ENCODE results near the gene CUX1. TPM values are rescaled to one million over a fixed set of nuclear protein-coding genes. Genes with fewer than 3 reads are reported as not detected.
"Not testable (repeated sequence)": the region's sequence is repeated elsewhere in the genome, so short reads cannot be mapped to it uniquely, and the experiment has no call there.

Gene CUX1
- total RNA-seq, 4 donors from 2014 or later, result 64.1 to 142 (median 111) TPM

DNA sequence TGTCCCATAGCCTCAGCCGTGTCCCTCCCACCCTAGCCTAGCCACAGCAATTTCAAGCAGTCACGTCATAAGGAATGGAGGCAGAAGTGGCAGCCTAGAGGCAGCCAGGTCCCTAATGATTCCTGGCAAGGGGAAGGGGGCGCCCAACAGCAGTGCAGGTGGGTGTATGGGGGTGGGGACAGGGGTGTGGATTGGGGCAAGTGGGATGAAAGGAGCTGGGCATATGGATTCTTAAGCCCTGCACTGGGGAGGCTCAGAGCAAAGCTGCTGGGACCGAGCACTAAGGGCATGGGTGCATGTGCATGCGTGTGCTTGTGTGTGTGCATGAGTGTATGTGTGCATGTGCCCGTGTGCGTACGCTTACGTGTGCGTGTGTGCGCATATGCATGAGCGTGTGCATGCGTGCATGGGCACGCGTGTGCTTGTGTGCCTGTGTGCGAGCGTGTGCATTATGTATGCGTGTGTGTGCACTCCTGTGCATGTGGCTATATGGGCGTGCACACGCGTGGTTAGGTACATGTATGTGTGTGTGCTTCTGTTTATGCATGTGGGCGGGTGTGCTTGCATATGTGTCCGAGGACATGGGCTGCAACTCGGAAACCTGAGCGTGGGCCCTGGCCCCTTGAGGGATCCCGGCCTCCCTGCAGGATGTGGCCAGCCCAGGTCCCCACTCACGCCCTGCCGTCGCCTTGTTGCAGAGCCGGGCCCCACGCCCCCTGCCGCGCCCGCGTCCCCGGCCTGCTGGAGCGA, 503.4 kb downstream of the CUX1 start:
- peaks cover 0 to 3% (median 0%) of the 10 kb centered on the region in 3 donors for H3K36me3 ChIP-seq
- TF ChIP-seq, protein P1, sequence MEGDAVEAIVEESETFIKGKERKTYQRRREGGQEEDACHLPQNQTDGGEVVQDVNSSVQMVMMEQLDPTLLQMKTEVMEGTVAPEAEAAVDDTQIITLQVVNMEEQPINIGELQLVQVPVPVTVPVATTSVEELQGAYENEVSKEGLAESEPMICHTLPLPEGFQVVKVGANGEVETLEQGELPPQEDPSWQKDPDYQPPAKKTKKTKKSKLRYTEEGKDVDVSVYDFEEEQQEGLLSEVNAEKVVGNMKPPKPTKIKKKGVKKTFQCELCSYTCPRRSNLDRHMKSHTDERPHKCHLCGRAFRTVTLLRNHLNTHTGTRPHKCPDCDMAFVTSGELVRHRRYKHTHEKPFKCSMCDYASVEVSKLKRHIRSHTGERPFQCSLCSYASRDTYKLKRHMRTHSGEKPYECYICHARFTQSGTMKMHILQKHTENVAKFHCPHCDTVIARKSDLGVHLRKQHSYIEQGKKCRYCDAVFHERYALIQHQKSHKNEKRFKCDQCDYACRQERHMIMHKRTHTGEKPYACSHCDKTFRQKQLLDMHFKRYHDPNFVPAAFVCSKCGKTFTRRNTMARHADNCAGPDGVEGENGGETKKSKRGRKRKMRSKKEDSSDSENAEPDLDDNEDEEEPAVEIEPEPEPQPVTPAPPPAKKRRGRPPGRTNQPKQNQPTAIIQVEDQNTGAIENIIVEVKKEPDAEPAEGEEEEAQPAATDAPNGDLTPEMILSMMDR (IDR thresholded peaks at IDR 0.05), result no peak
- no peak for TF ChIP-seq POLR2A (IDR thresholded peaks at IDR 0.05)
- peak overlapping the region in 1 of 4 donors; percentile 29 for H3K4me3 ChIP-seq
- DNase-seq, result no peak
- peaks cover 0 to 5% (median 0%) of the 10 kb centered on the region in 4 donors for H3K4me1 ChIP-seq
- H3K27ac ChIP-seq, result no peak overlapping the region
- no peaks in the 10 kb centered on the region for H3K9me3 ChIP-seq
- H3K27me3 ChIP-seq, result no peaks in the 10 kb centered on the region

DNA sequence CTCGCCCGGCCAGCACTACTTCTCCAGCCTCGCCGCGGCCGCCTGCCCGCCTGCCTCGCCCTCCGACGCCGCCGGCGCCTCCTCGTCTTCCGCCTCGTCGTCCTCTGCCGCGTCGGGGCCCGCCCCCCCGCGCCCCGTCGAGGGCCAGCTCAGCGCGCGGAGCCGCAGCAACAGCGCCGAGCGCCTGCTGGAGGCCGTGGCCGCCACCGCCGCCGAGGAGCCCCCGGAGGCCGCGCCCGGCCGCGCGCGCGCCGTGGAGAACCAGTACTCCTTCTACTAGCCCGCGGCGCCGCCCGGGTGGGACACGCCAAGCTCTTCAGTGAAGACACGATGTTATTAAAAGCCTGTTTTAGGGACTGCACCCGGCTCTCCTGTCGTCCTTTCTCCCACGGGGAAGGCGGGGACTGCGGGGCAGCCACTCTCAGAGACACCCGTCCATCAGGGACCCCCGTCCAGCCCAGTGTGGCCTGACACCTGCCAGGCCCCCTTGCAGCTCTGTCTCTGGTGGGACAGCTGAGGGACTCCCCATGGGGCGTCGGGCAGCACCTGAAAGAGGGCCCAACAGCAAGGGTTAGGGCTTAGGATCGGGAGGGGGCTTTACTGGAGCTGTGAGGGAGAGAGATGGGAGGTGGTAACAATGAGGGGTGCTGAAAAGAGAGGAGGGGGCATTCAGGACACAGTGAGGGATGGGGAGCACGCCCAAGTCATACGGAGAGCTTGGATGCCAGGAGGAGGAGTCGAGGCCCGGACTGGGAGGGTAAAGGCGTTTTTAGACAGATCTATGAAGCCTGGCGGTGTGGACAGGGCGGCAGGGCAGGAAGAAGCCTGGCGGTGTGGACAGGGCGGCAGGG, 504.1 kb downstream of the CUX1 start:
- DNase-seq, result peak in 1 of 3 donors; percentile 55

DNA sequence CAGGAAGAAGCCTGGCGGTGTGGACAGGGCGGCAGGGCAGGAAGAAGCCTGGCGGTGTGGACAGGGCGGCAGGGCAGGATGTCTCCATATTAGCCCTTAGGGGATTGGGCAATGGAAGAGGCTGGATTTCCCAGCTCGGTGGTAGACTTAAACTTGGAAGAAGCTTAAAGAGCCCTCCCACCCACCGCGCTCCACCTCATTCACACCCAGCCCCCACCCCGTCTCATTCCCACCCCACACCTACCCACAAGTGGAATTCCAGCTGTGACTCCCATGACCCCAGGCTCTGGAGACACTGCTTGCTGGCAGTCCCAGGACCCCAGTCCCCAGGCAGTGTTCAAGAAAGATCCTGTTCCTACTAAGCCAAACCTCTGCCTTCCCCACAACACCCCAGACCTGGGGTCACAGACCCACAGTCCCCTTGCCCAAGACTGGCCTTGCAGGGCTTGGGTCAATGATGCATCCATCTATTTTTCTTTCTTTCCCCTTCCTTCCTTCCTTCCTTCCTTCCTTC, 504.8 kb downstream of the CUX1 start:
- Histone ChIP-seq H3K4me1 (peaks cover 0 to 5% (median 0%) of the 10 kb centered on the region in 4 donors), H3K27ac (no peak overlapping the region), H3K36me3 (peaks cover 0 to 3% (median 0%) of the 10 kb centered on the region in 3 donors), H3K9me3 (no peaks in the 10 kb centered on the region), H3K4me3 (no peak overlapping the region), H3K27me3 (no peaks in the 10 kb centered on the region)
- no peak for DNase-seq
- TF ChIP-seq POLR2A (IDR thresholded peaks at IDR 0.05), result no peak
- TF ChIP-seq, protein P1 (IDR thresholded peaks at IDR 0.05), result no peak

More for the DNA sequence above, 504.1 kb downstream of the CUX1 start:
- Histone ChIP-seq H3K4me1 (peaks cover 0 to 5% (median 0%) of the 10 kb centered on the region in 4 donors), H3K36me3 (peaks cover 0 to 3% (median 0%) of the 10 kb centered on the region in 3 donors), H3K27ac (no peak overlapping the region), H3K27me3 (no peaks in the 10 kb centered on the region), H3K9me3 (no peaks in the 10 kb centered on the region), H3K4me3 (peak overlapping the region in 1 of 4 donors; percentile 29)
- TF ChIP-seq, protein P1 (IDR thresholded peaks at IDR 0.05), result no peak
- TF ChIP-seq POLR2A (IDR thresholded peaks at IDR 0.05), result no peak

DNA sequence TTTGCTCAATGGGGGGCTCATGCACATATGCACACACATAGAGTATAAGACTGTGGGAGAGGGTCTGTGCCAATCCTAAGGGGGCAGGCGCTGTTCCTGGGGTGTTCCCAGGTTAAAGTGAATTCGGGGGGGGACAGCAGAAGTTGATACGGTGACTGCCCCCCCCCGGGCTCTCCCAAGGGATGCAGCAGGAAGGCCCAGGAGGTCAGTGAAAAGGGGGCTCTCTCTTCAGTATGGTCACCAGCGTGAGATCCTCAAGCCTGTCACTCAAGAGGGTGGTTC, 506.4 kb downstream of the CUX1 start:
- Histone ChIP-seq H3K36me3 (no peaks in the 10 kb centered on the region), H3K27ac (no peak overlapping the region), H3K4me1 (peaks cover 0 to 5% (median 0%) of the 10 kb centered on the region in 4 donors), H3K9me3 (no peaks in the 10 kb centered on the region), H3K27me3 (no peaks in the 10 kb centered on the region), H3K4me3 (no peak overlapping the region)
- TF ChIP-seq, protein P1 (IDR thresholded peaks at IDR 0.05), result no peak
- no peak for TF ChIP-seq POLR2A (IDR thresholded peaks at IDR 0.05)
- DNase-seq, result no peak

DNA sequence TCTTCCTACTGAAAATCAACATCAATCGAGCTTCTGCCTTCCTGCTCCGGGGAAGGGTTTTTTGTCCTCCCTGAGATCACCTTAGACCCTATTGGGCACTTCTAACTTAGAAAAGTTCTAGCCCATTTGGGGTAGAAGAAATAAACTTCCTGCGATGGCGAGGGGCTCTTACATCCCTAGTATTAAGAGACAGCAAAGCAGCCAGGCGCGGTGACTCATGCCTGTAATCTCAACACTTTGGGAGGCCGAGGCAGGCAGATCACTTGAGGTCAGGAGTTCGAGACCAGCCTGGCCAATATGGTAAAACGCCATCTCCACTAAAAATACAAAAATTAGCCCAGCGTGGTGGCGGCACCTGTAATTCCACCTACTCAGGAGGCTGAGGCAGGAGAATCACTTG, 507.7 kb downstream of the CUX1 start:
- not testable (repeated sequence) for H3K4me3 ChIP-seq, H3K9me3 ChIP-seq, DNase-seq, H3K27ac ChIP-seq, H3K4me1 ChIP-seq, H3K36me3 ChIP-seq, H3K27me3 ChIP-seq
